T47D (cell line): ENCODE results near the gene NUBPL.
"Not testable (repeated sequence)": the region's sequence is repeated elsewhere in the genome, so short reads cannot be mapped to it uniquely, and the experiment has no call there.

Experiments used
- DNase-seq, 2 experiments: peaks; one replicate each; pipeline versions ENCODE4 v3.0.0 to v3.0.0-alpha.2; 2011 to 2012; ENCODE audit warnings: low read depth in 1 of 2, low spot score in 1 of 2
- JUND ChIP-seq: IDR thresholded peaks from 2 replicates; pipeline ENCODE4 v1.6.1; 2012; ENCODE audit warnings: low read depth
- in situ Hi-C: cut with HindIII; loops from 2 replicates; pipeline ENCODE4 v1.10.0; 2016; ENCODE audit warnings: low sequenced_read_pairs, low pct_unique_long_range_greater_than_20kb

Gene NUBPL

DNA sequence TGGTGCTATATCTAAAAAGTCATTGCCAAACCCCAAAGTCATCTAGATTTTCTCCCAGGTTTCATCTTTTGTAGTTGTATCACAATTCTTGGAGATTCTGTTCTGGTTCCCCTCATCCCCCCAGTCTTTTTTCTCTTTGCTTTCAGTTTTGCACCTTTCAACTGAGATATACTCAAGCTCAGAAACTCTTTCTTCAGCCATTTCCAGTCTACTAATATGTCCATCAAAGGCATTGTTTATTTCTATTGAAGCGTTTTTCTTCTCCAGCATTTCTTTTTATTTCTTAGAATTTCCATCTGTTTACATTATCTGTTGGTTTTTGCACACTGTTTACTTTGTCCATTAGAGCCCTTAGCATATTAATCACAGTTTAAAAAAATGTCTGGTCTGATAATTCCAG is 179.5 kb downstream of the NUBPL start:
- no peak for DNase-seq
- in situ Hi-C loops = no loop called here
- TF ChIP-seq JUND = no peak

DNA sequence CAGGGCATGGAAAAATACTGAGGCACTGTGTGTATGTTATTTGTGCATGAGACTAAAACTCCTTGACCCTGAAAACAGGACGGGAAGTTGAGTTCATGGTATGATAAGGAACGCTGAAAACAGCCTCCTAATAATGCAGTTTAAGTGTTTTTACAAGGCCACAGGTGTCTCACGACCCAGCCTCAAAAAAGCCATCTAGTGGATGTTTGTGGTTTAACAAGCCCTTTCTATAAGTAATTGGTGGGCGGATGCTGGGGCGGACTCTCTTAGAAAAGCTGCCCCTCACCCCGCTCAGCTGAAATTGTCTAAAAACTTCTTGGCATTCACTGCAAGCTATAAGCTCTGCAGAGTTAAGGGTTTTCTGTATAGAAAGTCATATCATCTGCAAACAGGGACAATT is 184.5 kb downstream of the NUBPL start:
- DNase-seq = no peak
- TF ChIP-seq JUND = no peak
- in situ Hi-C loops = no loop called here

DNA sequence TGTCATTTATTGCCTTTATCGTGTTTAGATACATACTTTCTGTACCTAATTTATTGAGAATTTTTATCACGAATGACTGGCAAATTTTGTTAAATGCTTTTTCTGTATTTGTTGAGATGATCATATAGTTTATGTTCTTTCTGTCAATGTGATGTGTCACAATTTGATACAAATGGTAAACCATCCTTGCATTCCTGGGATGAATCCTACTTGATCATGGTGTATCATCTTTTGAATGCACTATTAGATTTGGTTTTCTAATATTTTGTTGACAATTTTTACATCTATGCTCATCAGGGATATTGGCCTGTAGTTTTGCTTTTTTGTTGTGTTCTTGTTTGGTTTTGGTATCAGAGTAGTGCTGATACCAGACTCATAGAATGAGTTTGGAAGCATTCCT is 185.1 kb downstream of the NUBPL start:
- in situ Hi-C loops = no loop called here
- TF ChIP-seq JUND = no peak
- DNase-seq = no peak

DNA sequence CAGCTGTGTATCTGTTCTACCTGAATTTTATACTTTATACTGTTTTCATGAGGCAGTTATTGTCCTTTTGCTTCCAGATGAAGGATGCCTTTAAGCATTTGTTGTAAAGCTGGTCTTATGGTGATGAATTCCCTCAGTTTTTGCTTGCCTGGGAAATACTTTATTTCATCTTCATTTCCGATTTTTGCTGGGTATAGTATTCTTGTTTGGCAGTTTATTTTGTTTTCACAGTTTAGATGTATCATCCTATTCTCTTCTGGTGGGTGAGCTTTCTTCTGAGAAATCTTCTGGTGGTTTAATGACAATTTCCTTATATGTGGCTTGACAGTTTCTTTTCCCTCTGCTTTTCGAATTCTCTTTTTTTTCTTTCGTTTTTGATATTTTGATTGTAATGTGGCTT is 188.1 kb downstream of the NUBPL start:
- TF ChIP-seq JUND = no peak
- in situ Hi-C loops = no loop called here
- no peak for DNase-seq

DNA sequence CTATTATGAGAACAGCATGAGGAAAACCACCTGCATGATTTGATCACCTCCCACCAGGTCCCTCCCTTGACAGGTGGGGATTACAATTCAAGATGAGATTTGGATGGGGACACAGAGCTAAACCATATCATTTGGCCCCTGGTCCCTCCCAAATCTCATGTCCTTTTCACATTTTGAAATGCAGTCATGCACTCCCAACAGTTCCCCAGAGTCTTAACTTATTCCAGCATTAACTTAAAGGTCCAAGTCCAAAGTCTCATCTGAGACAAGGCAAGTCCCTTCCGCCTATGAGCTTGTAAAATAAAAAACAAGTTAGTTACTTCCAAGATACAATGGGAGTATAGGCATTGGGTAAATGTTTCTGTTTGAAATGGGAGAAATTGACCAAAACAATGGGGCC is 189.8 kb downstream of the NUBPL start:
- in situ Hi-C loops = not testable (repeated sequence)

DNA sequence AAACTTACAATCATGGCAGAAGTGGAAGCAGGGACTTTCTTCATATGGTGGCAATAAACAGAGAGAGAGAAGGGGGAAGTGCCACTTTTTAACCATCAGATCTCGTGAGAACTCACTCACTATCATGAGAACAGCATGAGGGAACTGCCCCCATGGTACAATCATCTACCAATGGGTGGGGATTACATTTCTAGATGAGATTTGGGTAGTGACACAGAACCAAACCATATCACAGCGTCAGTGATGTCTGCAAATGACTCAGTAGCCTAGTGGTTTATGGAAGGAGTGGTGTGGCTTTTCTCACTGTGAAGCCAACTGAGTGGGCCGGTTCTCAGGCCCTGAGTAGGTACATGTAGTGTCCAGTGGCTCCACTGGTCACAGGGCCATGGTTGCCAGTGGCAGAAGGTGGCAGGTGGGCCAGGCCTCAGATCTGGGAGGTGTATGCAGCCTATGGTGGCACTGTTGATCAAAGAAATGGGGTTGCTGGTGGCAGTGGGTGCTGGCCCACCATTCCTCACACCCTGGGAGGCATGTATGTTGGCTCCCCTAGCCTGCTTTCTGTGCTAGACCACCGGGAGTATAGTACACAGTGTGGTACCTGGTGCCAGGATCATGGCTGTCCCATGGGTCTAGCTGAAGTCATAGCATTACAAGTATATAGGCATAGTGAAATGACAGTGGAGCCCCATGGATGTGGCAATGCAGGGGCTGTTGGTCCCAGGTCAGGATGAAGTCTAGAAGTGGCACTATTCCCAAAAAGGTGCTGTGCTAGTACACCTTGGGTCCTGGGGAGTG is 191.9 kb downstream of the NUBPL start:
- DNase-seq = no peak
- in situ Hi-C loops = no loop called here
- no peak for TF ChIP-seq JUND

More for the DNA sequence above, 189.8 kb downstream of the NUBPL start:
- not testable (repeated sequence) for DNase-seq

DNA sequence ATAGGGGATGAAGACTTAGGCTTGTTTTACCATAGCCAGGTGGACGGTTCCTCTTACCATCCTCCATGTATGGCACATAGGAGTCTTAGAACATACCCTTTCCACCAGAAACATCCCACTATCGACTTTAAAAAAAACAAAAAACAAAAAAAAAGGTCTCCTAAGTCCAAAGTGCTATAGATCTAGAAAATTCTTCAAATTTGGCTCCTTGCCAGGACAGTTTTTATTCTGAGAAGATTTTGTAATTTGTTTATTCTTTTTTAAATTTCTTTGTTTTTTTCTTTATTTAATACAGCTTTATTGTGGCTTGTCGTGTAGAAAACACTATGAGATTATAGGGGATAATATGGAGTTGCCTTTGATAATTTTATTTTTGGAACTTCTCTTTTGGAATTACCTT is 197.7 kb downstream of the NUBPL start:
- in situ Hi-C loops = no loop called here
- DNase-seq = no peak
- no peak for TF ChIP-seq JUND

DNA sequence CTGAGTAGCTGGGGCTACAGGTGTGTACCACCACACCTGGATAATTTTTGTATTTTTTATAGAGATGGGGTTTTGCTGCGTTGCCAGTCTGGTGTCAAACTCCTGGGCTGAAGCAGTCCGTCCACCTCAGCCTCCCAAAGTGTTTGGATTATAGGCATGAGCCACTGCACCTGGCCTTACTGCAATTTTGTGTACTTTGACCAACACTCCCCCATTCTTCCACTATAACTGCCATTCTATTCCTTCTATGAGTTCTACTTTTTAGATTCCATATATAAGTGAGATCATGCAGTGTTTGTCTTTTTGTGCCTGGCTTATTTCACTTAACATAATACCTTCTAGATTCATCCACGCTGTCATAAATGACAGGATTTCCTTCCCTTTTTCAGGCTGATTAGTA is 199.1 kb downstream of the NUBPL start:
- DNase-seq = no peak
- no peak for TF ChIP-seq JUND
- in situ Hi-C loops = no loop called here

DNA sequence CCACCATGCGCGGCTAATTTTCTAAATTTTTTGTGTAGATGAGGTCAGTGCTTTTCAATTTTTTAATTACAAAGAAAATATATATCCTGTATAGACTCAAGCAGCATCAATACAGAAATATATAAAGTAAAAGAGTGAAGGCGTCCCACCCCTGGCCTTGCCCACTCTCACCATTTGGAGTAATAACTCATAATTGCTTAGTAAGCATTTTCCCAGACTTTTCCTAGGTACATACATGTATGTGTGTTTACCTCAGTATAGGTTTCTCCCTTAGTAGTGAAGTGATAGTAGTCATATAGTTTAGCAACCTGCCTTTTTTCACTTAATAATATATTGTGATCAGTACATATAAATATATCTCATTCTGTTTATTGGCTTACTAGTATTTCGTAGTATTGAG is 200.1 kb downstream of the NUBPL start:
- no peak for TF ChIP-seq JUND
- in situ Hi-C loops = no loop called here
- DNase-seq = no peak

DNA sequence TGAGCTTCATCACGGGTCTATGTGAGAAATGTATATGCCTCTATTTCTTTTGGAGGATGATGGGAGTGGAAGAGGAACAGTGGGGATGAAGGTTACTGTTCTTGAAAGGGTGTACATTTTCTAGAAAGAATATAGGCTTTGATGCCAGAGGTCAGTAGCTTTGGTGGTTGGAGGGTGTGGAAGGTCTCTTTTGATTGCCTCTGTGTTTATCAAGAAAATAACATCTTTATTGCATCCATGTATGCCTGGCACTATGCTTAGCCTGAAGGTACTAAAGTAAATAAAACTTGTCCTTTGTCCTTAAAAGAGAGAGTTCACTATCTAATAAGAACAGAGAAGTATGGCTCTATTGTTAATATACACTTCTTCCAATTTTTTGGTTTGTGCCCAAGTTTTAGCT is 201.8 kb downstream of the NUBPL start:
- in situ Hi-C loops = no loop called here
- TF ChIP-seq JUND = no peak
- DNase-seq = no peak

DNA sequence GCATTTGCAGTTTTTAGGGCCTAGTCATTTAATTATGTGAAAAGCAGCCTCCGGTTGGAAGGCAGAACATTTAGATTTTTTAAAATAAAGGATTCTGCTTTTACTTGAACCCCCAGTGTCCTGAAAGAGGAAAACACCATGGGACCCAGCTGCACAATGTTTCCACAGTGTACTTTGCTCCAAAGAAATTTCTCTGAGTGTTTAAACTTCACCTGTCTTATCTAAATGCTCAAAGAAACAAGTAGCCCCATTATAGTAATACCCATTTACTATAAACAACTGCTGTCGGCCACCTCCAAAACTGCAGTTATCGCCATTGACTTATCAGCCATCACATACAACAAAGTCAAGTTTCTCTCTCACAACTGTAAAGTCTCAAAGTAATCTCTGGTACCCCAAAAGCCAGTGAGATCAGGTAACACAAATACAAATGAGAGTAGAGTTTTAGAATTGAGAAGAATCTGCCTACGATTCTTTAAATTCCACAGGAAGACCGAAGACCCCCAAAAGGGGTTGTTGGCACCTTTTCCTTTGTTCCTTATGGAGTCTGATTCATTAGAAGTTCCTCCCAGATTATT is 205.2 kb downstream of the NUBPL start:
- in situ Hi-C loops = no loop called here
- DNase-seq = no peak
- no peak for TF ChIP-seq JUND

DNA sequence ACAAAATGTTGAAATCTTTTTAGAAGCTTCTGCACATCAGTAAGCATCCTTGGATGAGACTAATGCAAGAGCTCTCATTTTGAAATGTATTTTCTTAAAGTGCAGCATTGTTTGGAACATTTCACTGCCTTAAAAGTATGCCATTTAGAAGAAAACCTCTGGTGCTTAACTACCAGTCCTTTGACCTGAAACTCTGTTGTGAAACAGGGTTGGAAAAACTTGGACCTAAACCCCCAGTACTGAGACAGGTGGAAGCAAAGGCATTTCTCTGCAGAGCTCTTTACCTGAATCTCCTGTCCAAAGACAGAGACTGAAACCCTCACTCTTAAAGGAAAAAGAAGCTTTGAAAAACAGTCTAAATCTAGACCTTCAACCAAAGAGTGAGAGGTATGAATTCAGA is 207.2 kb downstream of the NUBPL start:
- in situ Hi-C loops = no loop called here
- DNase-seq = no peak

DNA sequence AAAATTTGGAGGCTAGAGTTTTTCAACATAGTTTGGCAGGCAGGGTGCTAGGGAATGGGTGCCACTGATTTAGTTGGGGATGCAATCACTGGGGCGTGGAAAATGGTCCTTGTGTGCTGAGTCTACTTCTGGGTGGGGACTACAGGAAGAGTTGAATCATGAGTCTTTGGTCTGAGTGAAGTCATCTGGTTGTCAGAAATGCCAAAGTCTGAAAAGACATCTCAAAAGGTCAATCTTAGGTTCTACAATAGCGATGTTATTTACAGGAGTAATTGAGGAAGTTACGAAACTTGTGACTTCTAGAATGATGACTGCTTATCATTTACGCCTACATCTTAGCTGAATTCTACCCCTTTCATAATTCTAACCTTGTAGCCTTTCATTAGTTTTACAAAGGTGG is 209.1 kb downstream of the NUBPL start:
- no peak for TF ChIP-seq JUND
- in situ Hi-C loops = no loop called here
- DNase-seq = no peak

More for the DNA sequence above, 207.2 kb downstream of the NUBPL start:
- no peak for TF ChIP-seq JUND

DNA sequence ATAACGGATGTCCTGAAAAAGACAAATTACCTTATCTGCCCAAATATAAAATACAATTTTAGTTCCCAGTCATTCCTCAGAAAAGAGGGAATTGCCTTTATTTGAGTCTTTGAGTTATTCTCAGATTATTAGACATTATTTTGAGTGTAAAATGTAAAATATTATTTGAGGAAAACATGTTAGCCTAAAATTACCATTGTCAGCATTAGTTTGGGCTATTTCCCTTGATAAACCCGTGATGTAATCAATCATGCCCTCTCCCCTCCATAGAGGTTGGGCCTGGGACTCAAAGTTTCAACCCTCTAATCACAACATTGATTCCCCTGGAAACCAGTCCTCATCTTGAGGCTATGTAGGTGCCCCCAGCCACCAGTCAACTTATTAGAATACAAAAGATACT is 213.4 kb downstream of the NUBPL start:
- in situ Hi-C loops = no loop called here
- no peak for TF ChIP-seq JUND

More for the DNA sequence above, 213.4 kb downstream of the NUBPL start:
- DNase-seq = no peak
